Keratinocyte (primary cell): Measurements from ENCODE around the gene CCDC192.

Source experiments
- EZH2 ChIP-seq: IDR thresholded peaks from one replicate; pipeline ENCODE4 v1.6.1; 2012; ENCODE audit warnings: inconsistent platforms, mild to moderate bottlenecking, low read length, moderate library complexity
- TF ChIP-seq, protein P1 (sequence below), 3 experiments: IDR thresholded peaks in 1 of 3; conservative IDR thresholded peaks in 1 of 3; optimal IDR thresholded peaks in 1 of 3; 2 replicates in 2 of 3; 3 replicates in 1 of 3; pipeline versions ENCODE3 to v1.5.1; 2011; ENCODE audit warnings: low read length in 3 of 3, mild to moderate bottlenecking in 3 of 3, moderate library complexity in 2 of 3, control low read depth in 1 of 3, inconsistent platforms in 1 of 3; ENCODE audit not compliant: insufficient read depth in 2 of 3; ENCODE audit errors: extremely low read depth in 1 of 3

DNA sequence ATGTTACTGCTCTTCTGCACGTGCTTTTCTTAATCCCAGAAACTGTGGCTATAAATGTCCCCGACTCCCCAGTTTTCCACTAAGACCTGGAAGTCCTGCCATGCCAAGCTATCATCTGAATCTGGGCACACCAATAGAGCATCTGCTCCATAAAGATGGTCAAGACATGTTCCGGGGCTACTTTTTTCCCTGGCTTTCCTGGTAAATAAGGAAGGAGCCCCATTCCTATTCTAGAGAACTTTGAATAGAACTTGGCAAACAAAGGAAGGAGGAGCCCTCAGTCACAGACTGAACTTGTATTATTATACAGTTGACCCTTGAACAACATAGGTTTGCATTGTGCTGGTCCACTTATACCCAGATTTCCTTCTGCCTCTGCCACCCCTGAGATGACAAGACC is 182.9 kb downstream of the CCDC192 start:
- TF ChIP-seq, protein P1, sequence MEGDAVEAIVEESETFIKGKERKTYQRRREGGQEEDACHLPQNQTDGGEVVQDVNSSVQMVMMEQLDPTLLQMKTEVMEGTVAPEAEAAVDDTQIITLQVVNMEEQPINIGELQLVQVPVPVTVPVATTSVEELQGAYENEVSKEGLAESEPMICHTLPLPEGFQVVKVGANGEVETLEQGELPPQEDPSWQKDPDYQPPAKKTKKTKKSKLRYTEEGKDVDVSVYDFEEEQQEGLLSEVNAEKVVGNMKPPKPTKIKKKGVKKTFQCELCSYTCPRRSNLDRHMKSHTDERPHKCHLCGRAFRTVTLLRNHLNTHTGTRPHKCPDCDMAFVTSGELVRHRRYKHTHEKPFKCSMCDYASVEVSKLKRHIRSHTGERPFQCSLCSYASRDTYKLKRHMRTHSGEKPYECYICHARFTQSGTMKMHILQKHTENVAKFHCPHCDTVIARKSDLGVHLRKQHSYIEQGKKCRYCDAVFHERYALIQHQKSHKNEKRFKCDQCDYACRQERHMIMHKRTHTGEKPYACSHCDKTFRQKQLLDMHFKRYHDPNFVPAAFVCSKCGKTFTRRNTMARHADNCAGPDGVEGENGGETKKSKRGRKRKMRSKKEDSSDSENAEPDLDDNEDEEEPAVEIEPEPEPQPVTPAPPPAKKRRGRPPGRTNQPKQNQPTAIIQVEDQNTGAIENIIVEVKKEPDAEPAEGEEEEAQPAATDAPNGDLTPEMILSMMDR (optimal IDR thresholded peaks at IDR 0.05 in 1 of 3, IDR thresholded peaks at IDR 0.05 in 1 of 3, conservative IDR thresholded peaks at IDR 0.05 in 1 of 3; ENCODE audit: extremely low read depth in 1 of 3, insufficient read depth in 2 of 3, low read length in 3 of 3): no peak
- no peak for TF ChIP-seq EZH2
